Naive thymus-derived CD8-positive, alpha-beta T cell (primary cell): Measurements from ENCODE around the gene KIF22. TPM values are rescaled to one million over a fixed set of nuclear protein-coding genes. Genes with fewer than 3 reads are reported as not detected.

ENCODE experiments used
- ATAC-seq, 2 donors: fragments of 150-1000 bp; cut with Tn5 transposase in 1 of 2; sonication (Bioruptor Pico), chemical (Tn5 transposase) in 1 of 2; 1 replicate in 1 of 2; 2 replicates in 1 of 2; pipeline ENCODE4 v1.10.0; 2021; ENCODE audit warnings: mild to moderate bottlenecking in 2 of 2, moderate library complexity in 2 of 2
- POLR2A ChIA-PET: fragments of 350-600 bp; sonication (Branson Sonifier 250); formaldehyde crosslinking; loops from one replicate; lab custom pipeline; 2021; ENCODE audit warnings: antibody characterized with exemption; lab: Charles Lee
- DNase-seq, 10 donors: peaks; one replicate each; pipeline versions ENCODE4 v3.0.0 to v3.0.0-alpha.2; 2020 to 2022
- H3K27ac Mint-ChIP-seq, 10 donors: one replicate each; pipeline ENCODE4 v1.8.0; 2020 to 2022; ENCODE audit warnings: mild to moderate bottlenecking in 10 of 10, mixed read lengths in 10 of 10, moderate library complexity in 4 of 10, inconsistent platforms in 1 of 10
- H3K27me3 Mint-ChIP-seq, 5 donors: one replicate each; pipeline ENCODE4 v1.8.0; 2021 to 2022; ENCODE audit warnings: mixed read lengths in 5 of 5
- H3K36me3 Mint-ChIP-seq, 3 donors: one replicate each; pipeline ENCODE4 v1.8.0; 2020 to 2022; ENCODE audit warnings: mixed read lengths in 3 of 3, mild to moderate bottlenecking in 2 of 3, inconsistent platforms in 1 of 3
- H3K4me1 Mint-ChIP-seq, 4 donors: one replicate each; pipeline ENCODE4 v1.8.0; 2021 to 2022; ENCODE audit warnings: mixed read lengths in 4 of 4
- H3K4me3 Mint-ChIP-seq, 10 donors: one replicate each; pipeline ENCODE4 v1.8.0; 2020 to 2022; ENCODE audit warnings: mild to moderate bottlenecking in 10 of 10, mixed read lengths in 10 of 10, moderate library complexity in 6 of 10, inconsistent platforms in 1 of 10
- H3K9me3 Mint-ChIP-seq, 9 donors: one replicate each; pipeline ENCODE4 v1.8.0; 2020 to 2022; ENCODE audit warnings: mixed read lengths in 9 of 9, mild to moderate bottlenecking in 3 of 9, inconsistent platforms in 1 of 9, moderate library complexity in 1 of 9
- polyA plus RNA-seq, 3 donors: library from polyadenylated mRNA; unstranded; fragments of 300-500 nt; fragmentation: Illumina TruSeq; gene quantifications; one replicate each; pipeline ENCODE4 v1.2.3, GENCODE V29; 2021
- total RNA-seq, 8 experiments: library from RNA in 2 of 8; stranded (reverse) in 2 of 8; gene quantifications; one replicate each; pipeline ENCODE4 v1.2.3 and lab custom pipeline; 2021 to 2026

Gene KIF22
- total and polyA plus RNA-seq, 5 experiments from 2014 or later = 36.9 to 84.6 (median 45.4) TPM

DNA sequence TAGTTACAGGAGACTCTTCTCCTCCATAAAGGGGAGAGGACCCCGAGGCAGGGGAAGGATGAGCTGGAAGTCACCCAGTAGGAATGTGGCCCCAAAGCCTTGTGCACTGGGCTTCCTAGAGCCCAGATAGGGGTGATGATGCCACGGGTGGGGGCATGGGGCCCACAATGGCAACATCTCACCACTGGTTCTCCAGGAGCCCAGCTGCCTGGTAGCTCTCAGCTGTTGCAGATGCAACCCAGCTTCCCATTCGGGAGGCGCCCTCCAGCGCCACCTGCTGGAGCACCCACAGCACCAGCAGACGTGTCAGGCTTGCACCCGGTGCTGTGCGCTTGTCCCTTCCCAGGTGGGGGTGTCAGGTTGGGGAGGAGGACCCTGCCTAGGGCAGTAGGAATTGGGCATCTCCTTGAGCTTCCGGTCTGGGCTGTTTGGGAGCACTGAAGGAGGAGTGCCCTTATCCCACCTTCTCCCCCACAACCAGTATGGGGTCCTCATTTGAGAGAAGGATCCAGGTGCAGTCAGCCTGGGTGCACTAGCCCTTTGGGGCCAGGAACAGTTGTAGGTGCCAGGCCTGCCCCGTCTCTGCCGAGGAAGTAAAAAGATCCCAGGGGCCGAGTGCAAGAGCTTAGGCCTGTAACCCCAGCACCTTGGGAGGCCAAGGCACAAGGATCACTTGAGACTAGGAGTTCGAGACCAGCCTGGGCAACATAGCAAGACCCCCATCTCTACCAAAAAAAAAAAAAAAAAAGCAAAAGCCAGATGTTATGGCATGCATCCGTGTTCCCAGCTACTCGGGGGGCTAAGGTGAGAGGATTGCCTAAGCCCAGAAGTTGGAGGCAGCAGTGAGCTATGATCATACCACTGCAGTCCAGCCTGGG, 58.1 kb downstream of the KIF22 start:
- H3K4me3 Mint-ChIP-seq = peak overlapping the region in 1 of 10 donors; percentile 19
- ATAC-seq (peak; percentile 96 to 98), DNase-seq (peak; percentile 64 to 90 (median 80))
- no peaks in the 10 kb centered on the region for H3K9me3 Mint-ChIP-seq
- H3K27ac Mint-ChIP-seq = peak overlapping the region; percentile 40 to 88 (median 68)
- H3K27me3 Mint-ChIP-seq = no peaks in the 10 kb centered on the region
- POLR2A ChIA-PET = interaction anchor here (0.6 to 8.1 kb wide), 19 partner anchors 9 to 827 kb away, joined by 3 to 102 read pairs (median 3); partner anchors contain the start of genes CDIPT, KIF22, MAZ and MVP
- peaks cover 0 to 48% (median 9%) of the 10 kb centered on the region in 3 donors for H3K36me3 Mint-ChIP-seq
- peaks cover 6 to 12% (median 8%) of the 10 kb centered on the region in 4 donors for H3K4me1 Mint-ChIP-seq

- ATAC-seq = no peak
- Mint-ChIP-seq H3K4me3 (no peak overlapping the region), H3K27ac (peak overlapping the region in 7 of 10 donors; percentile 11 to 88 (median 63)), H3K9me3 (no peaks in the 10 kb centered on the region), H3K27me3 (no peaks in the 10 kb centered on the region), H3K36me3 (peaks cover 0 to 41% (median 5%) of the 10 kb centered on the region in 3 donors), H3K4me1 (peaks cover 6 to 10% (median 8%) of the 10 kb centered on the region in 4 donors)
- POLR2A ChIA-PET = interaction anchor here (0.6 to 8.1 kb wide), 11 partner anchors 14 to 827 kb away, joined by 3 to 102 read pairs (median 8); partner anchors contain the start of genes CDIPT, KIF22, MAZ and MVP
- no peak for DNase-seq
Measured at GRCh38 chr16:29849505-29849904, 59.0 kb downstream of the KIF22 start.

- Mint-ChIP-seq H3K27me3 (no peaks in the 10 kb centered on the region), H3K4me3 (no peak overlapping the region), H3K4me1 (peaks cover 6 to 8% (median 6%) of the 10 kb centered on the region in 4 donors), H3K9me3 (no peaks in the 10 kb centered on the region), H3K27ac (peak overlapping the region in 1 of 10 donors; percentile 48), H3K36me3 (peaks cover 0 to 27% (median 0%) of the 10 kb centered on the region in 3 donors)
- ATAC-seq = no peak
- DNase-seq = no peak
- POLR2A ChIA-PET = interaction anchor here (0.6 to 8.1 kb wide), 6 partner anchors 12 to 1620 kb away, joined by 3 to 87 read pairs (median 4); partner anchors contain the start of genes CDIPT, DCTPP1 and MAZ
Measured at GRCh38 chr16:29850998-29851397, 60.4 kb downstream of the KIF22 start.

GRCh38 chr16:29852654-29853053, 62.1 kb downstream of the KIF22 start:
- peaks cover 0 to 19% (median 0%) of the 10 kb centered on the region in 3 donors for H3K36me3 Mint-ChIP-seq

DNA sequence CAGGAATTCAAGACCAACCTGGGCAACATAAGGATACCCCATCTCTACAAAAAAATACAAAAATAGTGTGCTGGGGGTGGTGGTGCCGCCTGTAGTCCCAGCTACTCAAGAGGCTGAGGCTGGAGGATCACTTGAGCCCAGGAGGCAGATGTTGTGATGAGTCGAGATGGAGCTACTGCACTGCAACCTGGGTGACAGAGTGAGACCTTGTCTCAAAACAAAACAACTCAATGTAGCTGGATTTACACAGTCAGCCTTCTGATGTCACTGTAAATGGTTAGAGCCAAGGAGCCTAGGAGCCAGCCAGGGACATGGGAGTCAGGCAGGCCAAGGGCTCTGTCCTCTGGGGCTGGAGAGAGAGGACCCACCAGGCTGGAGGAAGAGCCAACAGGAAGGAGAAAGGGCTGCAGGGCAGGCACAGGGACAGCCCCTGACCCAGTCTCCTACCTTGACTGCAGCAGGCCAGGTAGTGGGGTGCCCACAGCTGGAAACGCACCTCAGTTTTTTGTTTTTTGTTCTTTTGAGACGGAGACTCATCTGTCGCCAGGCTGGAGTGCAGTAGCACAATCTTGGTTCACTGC, 64.1 kb downstream of the KIF22 start:
- H3K27me3 Mint-ChIP-seq = no peaks in the 10 kb centered on the region
- POLR2A ChIA-PET = interaction anchor here (0.6 to 0.7 kb wide), 3 partner anchors 13 to 152 kb away, joined by 3 to 7 read pairs (median 4); no protein-coding TSS in a partner anchor
- H3K27ac Mint-ChIP-seq = peak overlapping the region in 3 of 10 donors; percentile 32 to 37 (median 34)
- ATAC-seq (no peak), DNase-seq (no peak)
- peaks cover 0 to 22% (median 8%) of the 10 kb centered on the region in 3 donors for H3K36me3 Mint-ChIP-seq
- peaks cover 0 to 5% (median 2%) of the 10 kb centered on the region in 4 donors for H3K4me1 Mint-ChIP-seq
- no peaks in the 10 kb centered on the region for H3K9me3 Mint-ChIP-seq
- H3K4me3 Mint-ChIP-seq = no peak overlapping the region

More at GRCh38 chr16:29852654-29853053, 62.1 kb downstream of the KIF22 start:
- Mint-ChIP-seq H3K27me3 (no peaks in the 10 kb centered on the region), H3K4me3 (no peak overlapping the region), H3K9me3 (no peaks in the 10 kb centered on the region), H3K27ac (no peak overlapping the region), H3K4me1 (peaks cover 6 to 8% (median 6%) of the 10 kb centered on the region in 4 donors)
- POLR2A ChIA-PET = interaction anchor here (0.6 to 8.1 kb wide), 5 partner anchors 10 to 152 kb away, joined by 3 to 87 read pairs (median 4); partner anchors contain the start of genes CDIPT, KIF22 and MAZ
- DNase-seq = no peak
- ATAC-seq = no peak

Other genes with a start within 250 kb of the KIF22 start
- gene SPN, start 127.5 kb upstream of the KIF22 start, total RNA-seq = 10 to 100 TPM; 91.8 to 98.4 TPM
- 100 to 1,000 TPM in 2 of 3 donors, 10 to 100 TPM in 1; 92.9 to 124 (median 100) TPM for gene SPN, start 127.5 kb upstream of the KIF22 start, polyA plus RNA-seq
- under 1 TPM; 0.49 to 0.55 TPM for gene QPRT, start 111.6 kb upstream of the KIF22 start, total RNA-seq
- gene QPRT, start 111.6 kb upstream of the KIF22 start, polyA plus RNA-seq = under 1 TPM; 0.15 to 0.53 (median 0.48) TPM
- 100 to 1,000 TPM; 108 to 110 TPM for gene C16orf54, start 44.8 kb upstream of the KIF22 start, total RNA-seq
- gene C16orf54, start 44.8 kb upstream of the KIF22 start, polyA plus RNA-seq = 10 to 100 TPM; 20.7 to 32.7 (median 29.2) TPM
- gene ZG16, start 12.5 kb upstream of the KIF22 start, total RNA-seq = not detected
- not detected for gene ZG16, start 12.5 kb upstream of the KIF22 start, polyA plus RNA-seq
- 100 to 1,000 TPM; 278 to 282 TPM for gene MAZ, start 15.8 kb downstream of the KIF22 start, total RNA-seq
- 10 to 100 TPM; 50.3 to 74.6 (median 58.8) TPM for gene MAZ, start 15.8 kb downstream of the KIF22 start, polyA plus RNA-seq
- 1 to 10 TPM; 1.5 to 1.6 TPM for gene PRRT2, start 21.4 kb downstream of the KIF22 start, total RNA-seq
- gene PRRT2, start 21.4 kb downstream of the KIF22 start, polyA plus RNA-seq = under 1 TPM in 2 of 3 donors, not detected in 1; 0.14 to 0.21 TPM
- 10 to 100 TPM; 31.3 to 35.9 TPM for gene PAGR1, start 25.4 kb downstream of the KIF22 start, total RNA-seq
- gene PAGR1, start 25.4 kb downstream of the KIF22 start, polyA plus RNA-seq = 10 to 100 TPM; 51.4 to 57.5 (median 55.5) TPM
- gene MVP, start 29.7 kb downstream of the KIF22 start, total RNA-seq = 100 to 1,000 TPM; 123 to 132 TPM
- gene MVP, start 29.7 kb downstream of the KIF22 start, polyA plus RNA-seq = 100 to 1,000 TPM; 120 to 160 (median 134) TPM
- gene CDIPT, start 72.5 kb downstream of the KIF22 start, total RNA-seq = 10 to 100 TPM; 73.7 to 74.5 TPM
- gene CDIPT, start 72.5 kb downstream of the KIF22 start, polyA plus RNA-seq = 10 to 100 TPM; 79.6 to 95.7 (median 91.3) TPM
- under 1 TPM in 1 of 2 experiments, not detected in 1; 0.21 TPM for gene SEZ6L2, start 108.8 kb downstream of the KIF22 start, total RNA-seq
- not detected for gene SEZ6L2, start 108.8 kb downstream of the KIF22 start, polyA plus RNA-seq
- gene ASPHD1, start 109.7 kb downstream of the KIF22 start, total RNA-seq = not detected
- not detected for gene ASPHD1, start 109.7 kb downstream of the KIF22 start, polyA plus RNA-seq
- 10 to 100 TPM; 65.4 to 75.9 TPM for gene KCTD13, start 135.5 kb downstream of the KIF22 start, total RNA-seq
- 1 to 10 TPM; 5.4 to 10.0 (median 8.4) TPM for gene KCTD13, start 135.5 kb downstream of the KIF22 start, polyA plus RNA-seq
- gene TMEM219, start 171.3 kb downstream of the KIF22 start, total RNA-seq = 10 to 100 TPM; 63.1 to 74.0 TPM
- gene TMEM219, start 171.3 kb downstream of the KIF22 start, polyA plus RNA-seq = 100 to 1,000 TPM; 157 to 179 (median 174) TPM
- 10 to 100 TPM; 40.8 to 42.6 TPM for gene TAOK2, start 183.1 kb downstream of the KIF22 start, total RNA-seq
- 1 to 10 TPM; 2.6 to 6.6 (median 2.8) TPM for gene TAOK2, start 183.1 kb downstream of the KIF22 start, polyA plus RNA-seq
- 10 to 100 TPM; 15.3 to 16.6 TPM for gene HIRIP3, start 204.9 kb downstream of the KIF22 start, total RNA-seq
- gene HIRIP3, start 204.9 kb downstream of the KIF22 start, polyA plus RNA-seq = 10 to 100 TPM; 10.6 to 30.1 (median 18.7) TPM
- 100 to 1,000 TPM; 107 to 115 TPM for gene INO80E, start 205.5 kb downstream of the KIF22 start, total RNA-seq
- 1 to 10 TPM; 6.5 to 8.9 (median 7.6) TPM for gene INO80E, start 205.5 kb downstream of the KIF22 start, polyA plus RNA-seq
- gene DOC2A, start 220.3 kb downstream of the KIF22 start, total RNA-seq = not detected
- not detected for gene DOC2A, start 220.3 kb downstream of the KIF22 start, polyA plus RNA-seq
- not detected for gene C16orf92, start 232.4 kb downstream of the KIF22 start, total RNA-seq
- gene C16orf92, start 232.4 kb downstream of the KIF22 start, polyA plus RNA-seq = not detected
- not detected for gene TLCD3B, start 240.5 kb downstream of the KIF22 start, total RNA-seq
- gene TLCD3B, start 240.5 kb downstream of the KIF22 start, polyA plus RNA-seq = not detected